DMS79 treated with DMSO at 0.1 percent for 48 hours (cell line): ENCODE results near the gene BCAS3.
"Not testable (repeated sequence)": the region's sequence is repeated elsewhere in the genome, so short reads cannot be mapped to it uniquely, and the experiment has no call there.

Source experiments
- DNase-seq: peaks from one replicate; lab custom pipeline; 2025; lab: John Stamatoyannopoulos, UW

BCAS3 gene

GRCh38 chr17:61129267-61130254, 451.9 kb downstream of the BCAS3 start:
- DNase-seq = no peak

GRCh38 chr17:61130330-61130729, 452.7 kb downstream of the BCAS3 start:
- no peak for DNase-seq

GRCh38 chr17:61131585-61131984, 453.9 kb downstream of the BCAS3 start:
- no peak for DNase-seq

- DNase-seq = no peak
Observed at GRCh38 chr17:61132524-61132923, 454.9 kb downstream of the BCAS3 start.

- DNase-seq = no peak
Observed at GRCh38 chr17:61133853-61134252, 456.2 kb downstream of the BCAS3 start.

GRCh38 chr17:61134551-61135235, 457.0 kb downstream of the BCAS3 start:
- DNase-seq = no peak

- no peak for DNase-seq
Observed at GRCh38 chr17:61135782-61136181, 458.1 kb downstream of the BCAS3 start.

- DNase-seq = no peak
Observed at GRCh38 chr17:61136296-61136695, 458.6 kb downstream of the BCAS3 start.

- no peak for DNase-seq
Observed at GRCh38 chr17:61139219-61139618, 461.6 kb downstream of the BCAS3 start.

GRCh38 chr17:61140081-61140786, 462.6 kb downstream of the BCAS3 start:
- DNase-seq = no peak

- DNase-seq = no peak
Observed at GRCh38 chr17:61143026-61143425, 465.4 kb downstream of the BCAS3 start.

- no peak for DNase-seq
Observed at GRCh38 chr17:61144137-61144536, 466.5 kb downstream of the BCAS3 start.

- DNase-seq = no peak
Observed at GRCh38 chr17:61144617-61145564, 467.2 kb downstream of the BCAS3 start.

GRCh38 chr17:61146833-61147232, 469.2 kb downstream of the BCAS3 start:
- DNase-seq = not testable (repeated sequence)

- DNase-seq = no peak
Observed at GRCh38 chr17:61149106-61149825, 471.6 kb downstream of the BCAS3 start.

GRCh38 chr17:61149862-61150362, 472.3 kb downstream of the BCAS3 start:
- DNase-seq = no peak

GRCh38 chr17:61150686-61151299, 473.1 kb downstream of the BCAS3 start:
- DNase-seq = no peak

GRCh38 chr17:61152898-61153297, 475.2 kb downstream of the BCAS3 start:
- DNase-seq = no peak

- DNase-seq = no peak
Observed at GRCh38 chr17:61155590-61156237, 478.1 kb downstream of the BCAS3 start.
